Measurements from ENCODE around the gene TM4SF4. TPM values are rescaled to one million over a fixed set of nuclear protein-coding genes. Genes with fewer than 3 reads are reported as not detected.

The TM4SF4 gene
- polyA plus RNA-seq, 12 donors = 0.13 to 2.0 (median 0.40) TPM; not detected in 8

GRCh38 chr3:149481056-149481455 lies 6.6 kb downstream of the TM4SF4 start:
- no peak for DNase-seq

- no peak for DNase-seq
These were observed 7.0 kb downstream of the TM4SF4 start for GRCh38 chr3:149481491-149481890.

GRCh38 chr3:149486726-149487125 lies 12.2 kb downstream of the TM4SF4 start:
- DNase-seq = no peak

- DNase-seq = no peak
These were observed 13.2 kb downstream of the TM4SF4 start for GRCh38 chr3:149487598-149488197.

GRCh38 chr3:149489060-149489690 lies 14.7 kb downstream of the TM4SF4 start:
- no peak for DNase-seq

GRCh38 chr3:149490260-149490971 lies 15.9 kb downstream of the TM4SF4 start:
- DNase-seq = no peak

GRCh38 chr3:149493315-149494021 lies 19.0 kb downstream of the TM4SF4 start:
- no peak for DNase-seq

GRCh38 chr3:149494022-149494758 lies 19.7 kb downstream of the TM4SF4 start:
- peak; percentile 66 for DNase-seq

- no peak for DNase-seq
These were observed 20.5 kb downstream of the TM4SF4 start for GRCh38 chr3:149494759-149495580.

GRCh38 chr3:149495581-149496125 lies 21.2 kb downstream of the TM4SF4 start:
- DNase-seq = no peak

- no peak for DNase-seq
These were observed 22.4 kb downstream of the TM4SF4 start for GRCh38 chr3:149496891-149497290.

GRCh38 chr3:149497966-149498670 lies 23.6 kb downstream of the TM4SF4 start:
- no peak for DNase-seq

GRCh38 chr3:149501524-149501923 lies 27.0 kb downstream of the TM4SF4 start:
- no peak for DNase-seq

GRCh38 chr3:149502438-149502837 lies 27.9 kb downstream of the TM4SF4 start:
- no peak for DNase-seq

GRCh38 chr3:149506540-149506939 lies 32.0 kb downstream of the TM4SF4 start:
- DNase-seq = no peak

- DNase-seq = no peak
These were observed 32.5 kb downstream of the TM4SF4 start for GRCh38 chr3:149506965-149507364.

GRCh38 chr3:149507491-149508324 lies 33.2 kb downstream of the TM4SF4 start:
- no peak for DNase-seq

- DNase-seq = no peak
These were observed 35.0 kb downstream of the TM4SF4 start for GRCh38 chr3:149509526-149509925.

GRCh38 chr3:149510480-149510879 lies 36.0 kb downstream of the TM4SF4 start:
- no peak for DNase-seq

All from muscle of arm (tissue), 12 donors.